Neural cell (in vitro differentiated cells): Measurements from ENCODE around the gene KCNQ1OT1.

Experiments
- CTCF ChIP-seq: fragments of 450-650 bp; IDR thresholded peaks from 2 replicates; pipeline ENCODE4 v1.5.1; 2014; ENCODE audit warnings: antibody characterized with exemption, mild to moderate bottlenecking, moderate library complexity; ENCODE audit not compliant: poor library complexity, severe bottlenecking
- EP300 ChIP-seq: fragments of 450-650 bp; conservative IDR thresholded peaks from 2 replicates; pipeline ENCODE4 v1.6.1; 2014; ENCODE audit warnings: antibody characterized with exemption, mild to moderate bottlenecking, moderate library complexity; ENCODE audit not compliant: poor library complexity, severe bottlenecking
- EZH2 ChIP-seq: fragments of 200-600, 300-800 bp; shearing (Covaris generic), sonication (generic); IDR thresholded peaks from 2 replicates; pipeline ENCODE4 v1.6.1; 2014; ENCODE audit warnings: antibody characterized with exemption, low read length, borderline replicate concordance, mild to moderate bottlenecking; ENCODE audit not compliant: insufficient read depth, poor library complexity, severe bottlenecking
- MXI1 ChIP-seq: fragments of 450-650 bp; conservative IDR thresholded peaks from 2 replicates; pipeline ENCODE4 v1.6.1; 2014; ENCODE audit warnings: antibody characterized with exemption, mild to moderate bottlenecking; ENCODE audit not compliant: poor library complexity, severe bottlenecking
- POLR2AphosphoS5 ChIP-seq: IDR thresholded peaks from 2 replicates; pipeline ENCODE4 v1.6.1; 2012
- RAD21 ChIP-seq: fragments of 450-650 bp; conservative IDR thresholded peaks from 2 replicates; pipeline ENCODE4 v1.6.1; 2014; ENCODE audit warnings: antibody characterized with exemption, mild to moderate bottlenecking, moderate library complexity
- TAF1 ChIP-seq: IDR thresholded peaks from 2 replicates; pipeline ENCODE4 v1.6.1; 2012; ENCODE audit warnings: low read depth
- TF ChIP-seq, protein P1 (sequence below): IDR thresholded peaks from 2 replicates; pipeline ENCODE4 v1.6.1; 2012; ENCODE audit warnings: borderline replicate concordance

GRCh38 chr11:2586087-2586792 lies 113.6 kb downstream of the KCNQ1OT1 start:
- TF ChIP-seq CTCF (no peak), EP300 (no peak), RAD21 (no peak), EZH2 (no peak), TAF1 (no peak), POLR2AphosphoS5 (no peak), MXI1 (no peak)
- TF ChIP-seq, protein P1, sequence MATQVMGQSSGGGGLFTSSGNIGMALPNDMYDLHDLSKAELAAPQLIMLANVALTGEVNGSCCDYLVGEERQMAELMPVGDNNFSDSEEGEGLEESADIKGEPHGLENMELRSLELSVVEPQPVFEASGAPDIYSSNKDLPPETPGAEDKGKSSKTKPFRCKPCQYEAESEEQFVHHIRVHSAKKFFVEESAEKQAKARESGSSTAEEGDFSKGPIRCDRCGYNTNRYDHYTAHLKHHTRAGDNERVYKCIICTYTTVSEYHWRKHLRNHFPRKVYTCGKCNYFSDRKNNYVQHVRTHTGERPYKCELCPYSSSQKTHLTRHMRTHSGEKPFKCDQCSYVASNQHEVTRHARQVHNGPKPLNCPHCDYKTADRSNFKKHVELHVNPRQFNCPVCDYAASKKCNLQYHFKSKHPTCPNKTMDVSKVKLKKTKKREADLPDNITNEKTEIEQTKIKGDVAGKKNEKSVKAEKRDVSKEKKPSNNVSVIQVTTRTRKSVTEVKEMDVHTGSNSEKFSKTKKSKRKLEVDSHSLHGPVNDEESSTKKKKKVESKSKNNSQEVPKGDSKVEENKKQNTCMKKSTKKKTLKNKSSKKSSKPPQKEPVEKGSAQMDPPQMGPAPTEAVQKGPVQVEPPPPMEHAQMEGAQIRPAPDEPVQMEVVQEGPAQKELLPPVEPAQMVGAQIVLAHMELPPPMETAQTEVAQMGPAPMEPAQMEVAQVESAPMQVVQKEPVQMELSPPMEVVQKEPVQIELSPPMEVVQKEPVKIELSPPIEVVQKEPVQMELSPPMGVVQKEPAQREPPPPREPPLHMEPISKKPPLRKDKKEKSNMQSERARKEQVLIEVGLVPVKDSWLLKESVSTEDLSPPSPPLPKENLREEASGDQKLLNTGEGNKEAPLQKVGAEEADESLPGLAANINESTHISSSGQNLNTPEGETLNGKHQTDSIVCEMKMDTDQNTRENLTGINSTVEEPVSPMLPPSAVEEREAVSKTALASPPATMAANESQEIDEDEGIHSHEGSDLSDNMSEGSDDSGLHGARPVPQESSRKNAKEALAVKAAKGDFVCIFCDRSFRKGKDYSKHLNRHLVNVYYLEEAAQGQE = no peak
